G401 (cell line): ENCODE data around the gene ARHGAP9. TPM values are rescaled to one million over a fixed set of nuclear protein-coding genes. Genes with fewer than 3 reads are reported as not detected.

Source experiments
- DNase-seq: peaks from one replicate; pipeline ENCODE4 v3.0.0-alpha.2; 2015; ENCODE audit warnings: low spot score
- in situ Hi-C: cut with HindIII; loops from 2 replicates; pipeline ENCODE4 v1.10.0; 2016; ENCODE audit warnings: low sequenced_read_pairs, mixed read lengths
- total RNA-seq: library from RNA; depleted of rRNA; stranded (reverse); fragments of >200 nt; shearing (Covaris generic); gene quantifications from 2 replicates; pipeline ENCODE4 v1.2.3, GENCODE V29; 2014

ARHGAP9 gene
- total RNA-seq, 1 experiment from 2014 or later = not detected

GRCh38 chr12:57462912-57463253 lies 16.8 kb downstream of the ARHGAP9 start:
- in situ Hi-C loops = no loop called here
- no peak for DNase-seq

GRCh38 chr12:57462251-57462911 lies 17.3 kb downstream of the ARHGAP9 start:
- peak; percentile 92 for DNase-seq
- in situ Hi-C loops = no loop called here

- in situ Hi-C loops = no loop called here
Measured at GRCh38 chr12:57461917-57462250, 17.8 kb downstream of the ARHGAP9 start.

GRCh38 chr12:57461276-57461916 lies 18.3 kb downstream of the ARHGAP9 start:
- in situ Hi-C loops = no loop called here
- DNase-seq = peak; percentile 65

More at GRCh38 chr12:57461917-57462250, 17.8 kb downstream of the ARHGAP9 start:
- DNase-seq = no peak

GRCh38 chr12:57460841-57461275 lies 18.8 kb downstream of the ARHGAP9 start:
- in situ Hi-C loops = no loop called here
- no peak for DNase-seq

- in situ Hi-C loops = no loop called here
- DNase-seq = no peak
Measured at GRCh38 chr12:57460468-57460784, 19.2 kb downstream of the ARHGAP9 start.

GRCh38 chr12:57459750-57460467 lies 19.8 kb downstream of the ARHGAP9 start, which contains the start of gene GLI1:
Gene GLI1 (plus strand): TSS chr12:57459785. CDS start chr12:57463692, 3,907 bp downstream.
- in situ Hi-C loops = no loop called here
- no peak for DNase-seq

GRCh38 chr12:57459055-57459749 lies 20.5 kb downstream of the ARHGAP9 start:
- in situ Hi-C loops = no loop called here
- peak; percentile 94 for DNase-seq

- in situ Hi-C loops = no loop called here
- DNase-seq = no peak
Measured at GRCh38 chr12:57458665-57459054, 21.0 kb downstream of the ARHGAP9 start.

GRCh38 chr12:57456737-57457490 lies 22.8 kb downstream of the ARHGAP9 start:
- DNase-seq = no peak
- in situ Hi-C loops = no loop called here

GRCh38 chr12:57456145-57456700 lies 23.4 kb downstream of the ARHGAP9 start:
- DNase-seq = peak; percentile 78
- in situ Hi-C loops = no loop called here

- DNase-seq = peak; percentile 29
- in situ Hi-C loops = no loop called here
Measured at GRCh38 chr12:57455374-57456144, 24.1 kb downstream of the ARHGAP9 start.

- DNase-seq = no peak
- in situ Hi-C loops = no loop called here
Measured at GRCh38 chr12:57454566-57455373, 24.9 kb downstream of the ARHGAP9 start, which contains the start of gene INHBE. Gene INHBE (plus strand): TSS chr12:57455307. CDS start chr12:57455537, 230 bp downstream.

- in situ Hi-C loops = no loop called here
- no peak for DNase-seq
Measured at GRCh38 chr12:57454213-57454565, 25.5 kb downstream of the ARHGAP9 start.

GRCh38 chr12:57452937-57453509 lies 26.6 kb downstream of the ARHGAP9 start:
- in situ Hi-C loops = no loop called here

GRCh38 chr12:57452181-57452936 lies 27.3 kb downstream of the ARHGAP9 start:
- DNase-seq = peak; percentile 26
- in situ Hi-C loops = no loop called here

More at GRCh38 chr12:57452937-57453509, 26.6 kb downstream of the ARHGAP9 start:
- peak; percentile 68 for DNase-seq
